ENCODE measurements around the gene PIGQ.

DNA sequence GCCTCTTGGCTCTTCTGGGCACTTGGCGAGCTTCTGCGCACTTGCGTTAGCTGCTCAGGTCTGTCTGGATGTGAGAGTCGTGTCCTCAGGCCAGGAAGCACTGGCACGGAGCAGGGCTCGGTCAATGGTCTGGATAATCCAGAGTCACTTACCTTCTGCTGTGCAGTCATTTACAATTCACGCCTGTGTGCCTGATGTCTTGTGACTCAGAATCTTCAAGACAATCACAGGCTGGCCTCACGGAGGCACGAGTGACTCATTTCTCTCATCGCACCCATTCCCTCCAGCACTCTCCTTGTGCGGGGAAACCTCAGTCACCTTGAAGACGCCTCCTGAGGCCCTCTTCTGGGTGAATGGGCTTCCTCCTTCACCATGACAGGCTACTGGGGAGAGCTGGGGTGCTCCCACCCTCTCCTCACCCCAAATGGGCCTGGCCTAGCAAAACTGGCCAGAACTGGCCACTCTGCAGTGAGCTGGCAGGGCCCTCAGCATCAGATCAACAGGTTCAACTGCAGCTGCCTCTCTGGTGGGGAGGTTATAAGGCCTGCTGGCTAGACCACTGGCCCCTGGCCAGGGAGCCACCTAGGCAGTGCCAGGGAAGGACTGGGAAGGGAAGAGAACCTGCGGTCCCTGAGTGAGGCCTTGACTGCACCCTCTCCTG, 44.1 kb upstream of the PIGQ start:
- TF ChIP-seq, protein P1, sequence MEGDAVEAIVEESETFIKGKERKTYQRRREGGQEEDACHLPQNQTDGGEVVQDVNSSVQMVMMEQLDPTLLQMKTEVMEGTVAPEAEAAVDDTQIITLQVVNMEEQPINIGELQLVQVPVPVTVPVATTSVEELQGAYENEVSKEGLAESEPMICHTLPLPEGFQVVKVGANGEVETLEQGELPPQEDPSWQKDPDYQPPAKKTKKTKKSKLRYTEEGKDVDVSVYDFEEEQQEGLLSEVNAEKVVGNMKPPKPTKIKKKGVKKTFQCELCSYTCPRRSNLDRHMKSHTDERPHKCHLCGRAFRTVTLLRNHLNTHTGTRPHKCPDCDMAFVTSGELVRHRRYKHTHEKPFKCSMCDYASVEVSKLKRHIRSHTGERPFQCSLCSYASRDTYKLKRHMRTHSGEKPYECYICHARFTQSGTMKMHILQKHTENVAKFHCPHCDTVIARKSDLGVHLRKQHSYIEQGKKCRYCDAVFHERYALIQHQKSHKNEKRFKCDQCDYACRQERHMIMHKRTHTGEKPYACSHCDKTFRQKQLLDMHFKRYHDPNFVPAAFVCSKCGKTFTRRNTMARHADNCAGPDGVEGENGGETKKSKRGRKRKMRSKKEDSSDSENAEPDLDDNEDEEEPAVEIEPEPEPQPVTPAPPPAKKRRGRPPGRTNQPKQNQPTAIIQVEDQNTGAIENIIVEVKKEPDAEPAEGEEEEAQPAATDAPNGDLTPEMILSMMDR (IDR thresholded peaks at IDR 0.05): no peak
- TF ChIP-seq POLR2A (IDR thresholded peaks at IDR 0.05) (no peak), EP300 (IDR thresholded peaks at IDR 0.05) (no peak)
